Stimulated activated CD8-positive, alpha-beta memory T cell treated with anti-CD3 and anti-CD28 coated beads, Interleukin-15, amount 100 ng/mL, for 48 hours (primary cell): Measurements from ENCODE around the gene BRD3.
A peak's percentile ranks its signal among the peaks of the same experiment; 100 is the strongest.

Source experiments
- DNase-seq, 2 donors: peaks; one replicate each; pipeline ENCODE4 v3.0.0-alpha.2; 2020; ENCODE audit warnings: low read depth in 2 of 2

Gene BRD3

DNA sequence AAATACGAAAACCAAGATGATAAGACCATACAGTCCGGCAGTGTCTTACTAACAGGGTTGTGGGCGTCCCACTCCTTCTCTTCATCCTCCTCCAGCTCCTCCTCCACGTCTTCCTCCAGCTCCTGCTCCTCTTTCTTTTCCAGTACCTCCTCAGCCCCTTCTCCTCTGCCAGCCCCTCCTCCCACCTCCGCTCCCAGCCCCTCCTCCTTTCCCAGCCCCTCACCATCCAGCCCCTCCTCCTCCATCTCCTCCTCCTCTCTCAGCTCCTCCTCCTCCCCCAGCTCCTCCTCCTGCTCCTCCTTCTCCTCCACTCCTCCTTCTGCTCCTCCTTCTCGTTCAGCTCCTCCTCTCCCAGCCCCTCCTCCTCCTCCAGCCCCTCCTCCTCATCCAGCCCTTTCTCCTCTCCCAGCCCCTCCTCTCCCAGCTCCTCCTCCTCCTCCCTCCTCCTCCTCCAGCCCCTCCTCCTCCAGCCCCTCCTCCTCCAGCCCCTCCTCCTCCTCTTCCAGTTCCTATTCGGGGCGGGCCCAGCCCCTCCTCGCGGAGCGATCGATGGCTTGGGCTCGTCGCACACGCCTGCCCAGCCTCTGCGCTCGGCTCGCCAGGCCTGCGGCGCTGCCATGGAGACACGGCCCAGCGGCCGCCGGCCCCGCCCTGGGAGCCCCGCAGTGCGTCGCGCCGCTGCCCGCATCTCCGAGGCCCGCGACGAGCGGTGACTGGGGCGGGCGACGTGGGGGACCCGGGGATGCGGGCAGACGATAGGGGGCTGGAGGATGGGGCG is 42.8 kb downstream of the BRD3 start, which contains the start of gene BRD3OS:
BRD3OS (plus strand) TSS at position 654 of the 778 bp plus-strand sequence. CDS start 1,267 bp downstream, outside the sequence.
- peak; percentile 88 to 92 for DNase-seq

DNA sequence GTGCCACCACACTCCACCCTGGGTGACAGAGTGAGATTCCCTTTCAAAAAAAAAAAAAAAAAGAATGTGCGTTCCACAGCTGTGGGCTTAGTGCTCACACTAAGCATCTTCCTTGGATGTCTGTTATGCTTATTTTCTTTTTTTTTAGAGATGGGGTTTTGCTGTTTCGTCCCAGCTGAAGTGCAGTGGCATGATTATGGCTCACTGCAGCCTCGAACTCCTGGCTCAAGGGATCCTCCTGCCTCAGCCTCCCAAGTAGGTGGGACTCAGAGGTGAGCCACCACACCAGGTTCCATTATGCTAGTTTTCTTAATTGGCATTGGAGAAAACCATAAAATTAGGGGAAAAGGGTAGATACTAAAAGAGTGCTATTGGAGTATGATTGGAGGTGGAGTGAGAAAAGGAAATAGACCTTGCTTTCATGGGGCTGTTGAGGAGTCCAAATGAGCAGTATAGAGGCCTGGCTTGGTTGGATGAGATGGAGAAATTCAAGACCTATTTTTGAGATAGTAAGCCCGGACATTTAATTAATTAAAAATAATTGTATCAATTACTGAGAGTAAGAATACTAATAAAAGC is 43.5 kb downstream of the BRD3 start:
- DNase-seq, result no peak

DNA sequence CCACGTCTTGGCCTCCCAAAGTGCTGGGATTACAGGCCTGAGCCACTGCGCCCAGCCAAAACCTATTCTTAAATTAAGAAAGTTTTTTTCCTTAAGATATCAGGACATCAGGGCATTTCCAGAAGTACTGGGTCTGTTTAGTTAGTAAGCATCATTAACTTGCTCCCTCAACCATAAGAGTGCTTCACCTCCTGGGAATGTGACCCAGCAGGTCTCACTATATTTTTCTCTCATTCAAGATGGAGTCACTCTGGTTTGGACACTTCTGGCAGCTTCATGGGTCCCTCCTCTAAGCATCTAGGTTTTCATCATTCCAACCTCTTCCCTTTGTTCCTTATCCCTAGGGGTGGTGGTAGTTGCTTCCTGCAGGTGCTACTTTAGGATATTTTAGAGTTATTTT is 52.9 kb downstream of the BRD3 start:
- DNase-seq, result no peak

GRCh38 chr9:134011401-134011800 is 56.4 kb downstream of the BRD3 start:
- DNase-seq, result no peak

GRCh38 chr9:134010310-134011173 is 57.3 kb downstream of the BRD3 start:
- DNase-seq, result no peak

GRCh38 chr9:134007571-134007970 is 60.3 kb downstream of the BRD3 start:
- DNase-seq, result no peak

DNA sequence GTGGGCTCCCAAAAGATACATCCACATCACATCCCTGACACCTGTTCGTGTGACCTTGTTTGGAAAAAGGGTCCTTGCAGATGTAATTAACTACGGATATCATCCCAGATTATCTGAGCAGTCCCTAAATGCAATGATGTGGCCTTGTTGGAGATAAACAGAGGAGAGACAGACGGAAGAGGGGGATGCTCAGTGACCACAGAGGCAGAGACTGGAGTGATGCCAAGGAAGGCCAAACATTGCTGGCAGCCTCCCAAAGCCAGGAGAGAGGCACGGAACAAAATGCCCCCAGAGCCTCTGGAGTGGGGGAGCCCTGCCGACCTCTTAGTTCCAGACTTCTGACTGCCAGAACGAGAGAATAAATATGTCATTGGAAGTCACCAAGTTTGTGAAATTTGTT is 60.7 kb downstream of the BRD3 start:
- DNase-seq, result no peak

DNA sequence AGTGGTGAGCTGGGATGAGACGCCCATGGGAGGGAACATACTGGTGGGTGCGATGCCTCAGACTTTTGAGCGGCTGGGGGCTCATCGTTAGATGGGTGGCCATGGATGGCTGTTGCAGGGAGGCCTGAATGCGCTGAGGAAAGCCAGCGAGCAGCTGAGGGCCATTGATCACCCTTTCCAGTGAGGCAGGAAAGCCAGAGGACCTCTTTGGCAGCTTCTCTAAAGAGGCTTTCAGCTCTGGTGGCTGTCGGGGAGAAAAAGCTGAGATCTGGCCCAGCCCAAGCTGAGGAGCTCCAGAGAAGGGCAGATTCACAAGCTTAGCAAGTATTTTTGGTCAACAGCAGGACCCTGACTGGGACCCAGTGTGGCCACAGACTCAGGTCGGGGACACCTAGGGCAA is 62.4 kb downstream of the BRD3 start:
- no peak for DNase-seq

GRCh38 chr9:134004881-134005280 is 62.9 kb downstream of the BRD3 start:
- no peak for DNase-seq

DNA sequence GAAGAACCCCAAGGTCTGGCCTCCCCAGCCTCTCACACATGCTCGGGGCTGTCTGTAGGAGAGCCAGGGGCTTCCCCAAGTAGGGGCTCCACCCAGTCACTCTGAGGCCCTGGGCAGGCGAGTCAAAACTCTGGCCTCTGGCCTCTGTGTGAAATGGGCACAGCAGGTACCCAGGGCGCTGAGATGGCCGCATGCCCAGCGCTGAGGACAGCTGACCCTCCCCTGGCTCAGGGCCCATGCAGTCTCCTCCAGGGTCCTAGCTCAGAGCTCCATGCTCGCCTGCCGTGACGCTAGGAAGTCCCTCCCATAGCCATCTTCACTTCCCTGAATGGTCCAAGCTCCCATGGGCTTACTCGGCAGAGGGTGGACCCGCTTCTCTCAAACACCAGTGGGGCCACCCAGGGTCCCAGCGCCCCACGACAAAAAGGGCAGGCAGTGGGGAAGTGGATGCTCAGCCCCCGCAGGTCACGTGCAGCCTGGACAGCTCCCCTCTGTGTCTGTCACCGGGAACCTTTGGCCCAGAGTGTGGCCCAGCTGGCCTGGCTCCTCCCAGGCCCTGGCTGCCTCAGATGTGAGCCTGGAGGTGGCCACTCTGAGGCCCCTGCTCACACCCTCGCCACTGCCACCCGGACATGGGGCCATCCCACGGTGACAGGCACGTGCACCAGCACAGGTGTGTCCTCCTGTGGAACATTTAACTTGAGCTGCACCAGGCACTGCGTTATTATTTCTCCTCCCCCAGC is 63.5 kb downstream of the BRD3 start:
- no peak for DNase-seq

- no peak for DNase-seq
Measured at GRCh38 chr9:134003237-134003636, 64.6 kb downstream of the BRD3 start.

DNA sequence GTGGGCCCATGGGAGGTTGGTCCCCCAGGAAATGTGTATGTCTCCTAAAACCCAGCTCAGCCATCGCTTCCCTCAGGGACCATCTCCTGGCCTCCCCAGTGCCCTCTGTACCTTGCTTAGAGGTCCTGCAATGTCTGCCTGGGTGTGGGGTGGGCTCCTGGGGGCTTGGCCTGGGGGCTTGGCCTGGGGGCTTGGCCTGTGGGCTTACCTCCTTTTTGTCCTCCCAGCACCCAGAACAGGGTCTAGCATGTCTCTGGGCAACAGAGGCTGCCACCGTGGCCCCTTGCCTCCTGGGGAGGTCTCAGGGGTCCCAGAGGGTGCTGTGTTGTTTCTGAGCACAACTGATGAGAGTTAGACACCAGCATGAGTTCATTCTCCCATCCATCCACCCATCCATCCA is 65.0 kb downstream of the BRD3 start:
- no peak for DNase-seq

GRCh38 chr9:133999851-134000265 is 68.0 kb downstream of the BRD3 start:
- no peak for DNase-seq

DNA sequence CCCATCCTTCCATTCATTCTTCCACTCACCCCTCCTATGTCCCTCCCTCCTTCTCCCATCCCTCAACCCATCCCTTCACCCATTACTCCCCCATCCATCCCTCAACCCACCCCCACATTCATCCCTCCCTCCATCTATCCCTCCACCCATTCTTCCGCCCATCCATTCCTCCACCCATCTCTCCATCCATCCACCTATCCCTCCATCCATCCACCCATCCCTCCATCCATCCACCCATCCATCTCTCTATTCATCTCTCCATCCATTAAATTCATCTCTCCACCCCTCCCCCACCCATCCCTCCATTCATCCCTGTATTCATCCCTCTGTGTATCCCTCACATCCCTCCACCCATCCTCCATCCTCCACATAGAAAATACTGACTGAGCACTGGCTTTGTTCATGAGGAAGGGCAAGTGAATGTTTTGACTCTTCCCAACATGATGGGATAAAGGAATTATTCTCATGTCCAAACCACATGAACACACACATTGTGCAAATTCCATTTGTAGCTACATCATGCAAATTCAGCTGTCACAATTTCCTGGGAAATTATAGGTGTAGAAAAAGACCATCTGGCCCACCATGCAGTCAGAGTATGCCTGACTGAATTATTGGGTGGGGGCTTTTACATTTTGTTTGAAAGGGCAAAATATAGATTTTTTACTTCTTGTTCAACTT is 68.8 kb downstream of the BRD3 start:
- no peak for DNase-seq

DNA sequence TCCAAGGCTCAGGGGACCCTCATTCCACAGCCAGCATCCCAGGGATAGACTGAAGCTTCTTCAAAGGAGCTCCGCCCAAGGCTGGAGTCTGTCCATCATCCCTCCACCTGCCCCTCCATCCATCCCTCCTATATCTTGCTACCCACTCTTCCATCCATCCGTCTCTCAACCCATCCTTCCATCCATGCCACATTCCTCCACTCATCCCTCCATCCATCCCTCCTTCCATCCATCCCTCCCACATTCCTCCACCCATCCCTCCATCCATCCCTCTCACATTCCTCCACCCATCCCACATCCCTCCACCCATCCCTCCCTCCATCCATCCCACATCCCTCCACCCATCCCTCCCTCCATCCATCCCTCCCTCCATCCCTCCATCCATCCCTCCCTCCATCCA is 70.2 kb downstream of the BRD3 start:
- no peak for DNase-seq

GRCh38 chr9:133996531-133997520 is 71.0 kb downstream of the BRD3 start:
- DNase-seq, result no peak

DNA sequence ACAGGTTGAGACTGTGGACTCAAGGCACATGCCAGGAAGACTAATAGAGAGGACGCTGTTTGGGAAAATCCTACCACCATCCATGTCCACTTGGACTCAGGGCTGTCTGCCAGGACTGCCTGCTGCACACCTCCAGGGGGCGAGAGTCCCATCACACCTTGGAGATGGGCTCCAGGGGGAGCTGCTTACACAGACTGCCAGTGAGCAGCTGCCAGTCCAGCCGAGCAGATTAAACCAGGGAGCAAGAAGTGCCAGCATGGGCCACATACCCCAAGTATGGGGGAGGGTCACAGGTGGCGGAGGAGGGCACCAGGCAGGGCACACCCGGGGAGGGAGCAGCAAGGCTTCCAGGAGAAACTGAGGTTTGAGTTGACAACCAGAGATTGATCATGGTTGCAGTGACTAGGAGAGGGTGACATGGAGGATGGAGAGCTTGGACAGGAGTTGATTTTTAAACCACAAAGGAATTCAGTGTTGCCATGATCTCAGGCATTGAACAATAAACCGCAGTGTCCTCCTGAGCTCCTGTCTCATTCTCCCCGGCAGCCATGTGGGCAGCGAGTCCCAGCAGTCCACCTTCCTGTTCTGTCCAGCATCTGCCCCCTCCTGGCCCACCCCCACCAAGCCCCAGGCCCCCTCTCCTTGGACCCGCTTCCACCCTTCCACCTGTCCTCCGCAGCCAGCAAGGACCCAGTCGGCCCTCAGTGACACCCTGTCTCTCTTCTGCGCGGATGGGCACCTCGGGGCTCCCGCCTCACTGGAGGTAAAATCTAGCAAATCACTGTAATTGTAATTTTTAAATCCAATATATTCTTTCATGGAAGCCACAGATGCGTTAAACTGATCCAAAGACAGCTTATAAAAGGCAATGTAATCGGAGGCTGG is 72.6 kb downstream of the BRD3 start:
- no peak for DNase-seq

- peak; percentile 55 to 60 for DNase-seq
Measured at GRCh38 chr9:133994353-133995011, 73.3 kb downstream of the BRD3 start.
